Activated T-helper 17 cell treated with anti-CD3 and anti-CD28 coated beads, Interleukin-2, amount 50 U/mL, for 72 hours (primary cell): ENCODE measurements around the gene CRTAP. TPM values are rescaled to one million over a fixed set of nuclear protein-coding genes. Genes with fewer than 3 reads are reported as not detected.

Experiments
- ATAC-seq: fragments of 150-1000 bp; cut with Tn5 transposase; replicated peaks from 2 replicates; pipeline ENCODE4 v1.10.0; 2021; ENCODE audit warnings: mild to moderate bottlenecking, moderate library complexity
- H3K27ac Mint-ChIP-seq: one replicate; pipeline ENCODE4 v1.8.0; 2022; ENCODE audit warnings: mixed read lengths
- H3K27me3 Mint-ChIP-seq: one replicate; pipeline ENCODE4 v1.8.0; 2022; ENCODE audit warnings: mixed read lengths
- H3K36me3 Mint-ChIP-seq: one replicate; pipeline ENCODE4 v1.8.0; 2022; ENCODE audit warnings: low read depth, mild to moderate bottlenecking, mixed read lengths
- H3K4me1 Mint-ChIP-seq: one replicate; pipeline ENCODE4 v1.8.0; 2022; ENCODE audit warnings: mixed read lengths
- H3K4me3 Mint-ChIP-seq: one replicate; pipeline ENCODE4 v1.8.0; 2022; ENCODE audit warnings: mild to moderate bottlenecking, mixed read lengths
- H3K9me3 Mint-ChIP-seq: one replicate; pipeline ENCODE4 v1.8.0; 2022; ENCODE audit warnings: mixed read lengths
- total RNA-seq, 2 donors: library from RNA; stranded (reverse); gene quantifications; one replicate each; pipeline ENCODE4 v1.2.3, GENCODE V29; 2022

CRTAP gene
- total RNA-seq, 2 donors from 2014 or later, result 38.2 to 60.7 TPM

GRCh38 chr3:33194303-33194702 is 80.5 kb downstream of the CRTAP start:
- Mint-ChIP-seq H3K9me3 (no peaks in the 10 kb centered on the region), H3K27me3 (peaks cover 25% of the 10 kb centered on the region), H3K27ac (no peak overlapping the region), H3K4me1 (no peaks in the 10 kb centered on the region), H3K36me3 (no peaks in the 10 kb centered on the region), H3K4me3 (no peak overlapping the region)
- no peak for ATAC-seq

- no peaks in the 10 kb centered on the region for H3K9me3 Mint-ChIP-seq
- no peak for ATAC-seq
- H3K27me3 Mint-ChIP-seq, result peaks cover 17% of the 10 kb centered on the region
- no peaks in the 10 kb centered on the region for H3K36me3 Mint-ChIP-seq
- H3K4me1 Mint-ChIP-seq, result no peaks in the 10 kb centered on the region
- no peak overlapping the region for H3K27ac Mint-ChIP-seq
- no peak overlapping the region for H3K4me3 Mint-ChIP-seq
Observed at GRCh38 chr3:33196538-33196937, 82.7 kb downstream of the CRTAP start.

Other genes with a start within 250 kb of the CRTAP start
- 100 to 1,000 TPM; 207 to 271 TPM for gene CCR4, start 162.4 kb upstream of the CRTAP start, total RNA-seq
- gene GLB1, start 16.9 kb upstream of the CRTAP start, total RNA-seq, result 100 to 1,000 TPM in 1 of 2 donors, 10 to 100 TPM in 1; 54.5 to 121 TPM
- 10 to 100 TPM in 1 of 2 donors, 1 to 10 TPM in 1; 8.8 to 12.7 TPM for gene TMPPE, start 16.9 kb upstream of the CRTAP start, total RNA-seq
- not detected for gene SUSD5, start 104.8 kb downstream of the CRTAP start, total RNA-seq
- under 1 TPM; 0.08 to 0.11 TPM for gene FBXL2, start 163.4 kb downstream of the CRTAP start, total RNA-seq